GM19193 (cell line): Measurements from ENCODE around the gene YES1.
A peak's percentile ranks its signal among the peaks of the same experiment; 100 is the strongest.

Source experiments
- POLR2A ChIP-seq: IDR thresholded peaks from 4 replicates; pipeline ENCODE4 v1.6.1; 2011; ENCODE audit not compliant: insufficient read depth, insufficient read length; ENCODE audit errors: extremely low read depth

The YES1 gene

DNA sequence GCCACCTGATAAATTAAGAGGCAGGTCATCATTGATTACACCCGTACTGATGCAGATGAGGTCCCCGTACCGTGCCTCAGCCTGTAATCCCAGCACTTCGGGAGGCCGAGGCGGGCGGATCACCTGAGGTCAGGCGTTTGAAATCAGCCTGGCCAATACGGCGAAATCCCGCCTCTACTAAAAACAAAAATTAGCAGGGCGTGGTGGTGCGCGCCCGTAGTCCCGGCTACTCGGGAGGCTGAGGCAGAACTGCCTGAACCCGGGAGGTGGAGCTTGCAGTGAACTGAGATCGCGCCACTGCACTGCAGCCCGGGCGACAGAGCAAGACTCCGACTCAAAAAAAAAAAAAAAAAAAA, 98.9 kb downstream of the YES1 start:
- no peak for TF ChIP-seq POLR2A

DNA sequence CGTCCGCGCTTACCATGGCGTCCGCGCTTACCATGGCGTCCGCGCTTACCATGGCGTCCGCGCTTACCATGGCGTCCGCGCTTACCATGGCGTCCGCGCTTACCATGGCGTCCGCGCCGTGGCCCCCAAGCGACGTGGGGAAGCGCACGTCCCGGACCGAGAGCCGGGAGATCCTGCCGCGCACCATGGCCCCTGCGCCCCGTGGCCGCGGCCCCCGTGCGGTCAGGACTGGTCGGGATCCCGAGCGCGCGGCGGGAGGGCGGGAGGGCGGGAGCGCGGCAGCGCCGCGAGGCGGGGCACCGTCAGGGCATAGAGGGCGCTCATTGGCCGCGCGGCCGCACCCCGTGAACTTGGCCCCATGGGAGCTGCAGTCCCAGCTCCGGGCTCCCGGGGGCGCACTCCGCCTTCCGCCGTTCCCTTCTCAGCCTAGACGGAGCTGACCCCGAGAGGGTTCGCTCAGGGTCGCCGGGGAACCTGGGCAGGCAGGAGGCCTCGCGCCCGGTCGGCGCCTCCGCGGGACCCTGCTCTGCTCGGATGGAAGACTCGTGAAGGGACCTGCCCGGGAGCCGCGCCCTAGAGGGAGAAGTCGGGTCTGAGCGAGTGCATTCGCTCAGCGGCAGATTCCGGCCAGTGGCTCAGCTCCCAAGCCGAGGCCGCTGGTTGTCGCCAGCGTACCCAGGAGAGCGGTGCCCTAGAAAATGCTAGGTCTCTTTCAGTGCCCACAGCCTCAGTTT, 99.5 kb downstream of the YES1 start, which contains the start of gene ENOSF1:
Gene ENOSF1, minus strand, starts transcription at position 230 of the 734 bp plus-strand sequence. Its CDS starts 43 bp downstream, at position 187.
- TF ChIP-seq POLR2A = peak; percentile 60

DNA sequence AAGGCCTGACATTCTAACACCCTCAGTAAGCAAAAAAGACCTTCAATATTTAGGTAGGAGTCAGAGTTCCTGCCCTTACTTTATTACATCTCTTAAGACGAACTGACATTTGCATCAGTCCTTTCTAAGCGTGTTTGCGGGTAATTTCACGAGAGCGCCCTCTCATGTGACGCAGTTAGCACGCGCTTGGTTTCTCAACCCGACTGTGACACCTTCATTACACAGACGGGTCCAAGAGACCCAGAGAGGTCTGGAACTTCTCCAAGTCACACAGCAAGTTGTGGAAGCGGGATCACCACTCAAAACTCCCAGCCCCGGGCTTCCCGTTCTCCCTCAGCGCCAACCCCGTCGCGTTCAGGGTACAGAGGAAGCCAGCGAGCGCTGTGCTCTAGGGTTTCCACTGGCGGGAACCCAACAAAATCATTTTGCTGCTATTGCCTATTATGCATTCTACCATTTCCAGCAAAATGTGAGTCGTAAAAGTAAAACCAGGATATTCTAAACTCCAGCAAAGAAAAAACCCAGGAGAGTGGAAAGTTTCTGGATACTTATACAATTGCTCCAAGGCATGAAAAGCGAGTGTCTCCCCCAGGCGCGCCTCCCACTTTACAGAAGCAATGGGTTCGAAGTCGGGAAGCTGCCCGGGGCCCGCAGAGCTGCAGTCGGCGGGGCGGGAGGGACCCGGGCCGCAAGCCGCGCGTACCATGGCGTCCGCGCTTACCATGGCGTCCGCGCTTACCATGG, 100.2 kb downstream of the YES1 start:
- peak; percentile 48 for TF ChIP-seq POLR2A

DNA sequence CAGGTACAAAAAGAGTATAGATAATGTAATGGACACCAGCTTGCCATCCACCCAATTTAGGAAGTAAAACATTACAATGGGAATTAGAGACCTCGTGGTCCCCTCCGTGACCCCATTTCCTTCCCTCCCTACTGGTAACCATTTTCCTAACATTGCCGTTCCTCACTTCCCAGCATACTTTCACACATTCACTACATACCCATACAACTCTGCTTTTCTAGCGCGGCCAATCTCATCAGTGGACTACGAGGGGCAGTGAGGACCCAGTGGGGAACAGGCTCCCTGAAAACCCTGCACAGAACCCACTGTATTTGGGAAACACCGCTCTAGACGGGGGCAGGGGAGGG, 100.8 kb downstream of the YES1 start:
- no peak for TF ChIP-seq POLR2A

DNA sequence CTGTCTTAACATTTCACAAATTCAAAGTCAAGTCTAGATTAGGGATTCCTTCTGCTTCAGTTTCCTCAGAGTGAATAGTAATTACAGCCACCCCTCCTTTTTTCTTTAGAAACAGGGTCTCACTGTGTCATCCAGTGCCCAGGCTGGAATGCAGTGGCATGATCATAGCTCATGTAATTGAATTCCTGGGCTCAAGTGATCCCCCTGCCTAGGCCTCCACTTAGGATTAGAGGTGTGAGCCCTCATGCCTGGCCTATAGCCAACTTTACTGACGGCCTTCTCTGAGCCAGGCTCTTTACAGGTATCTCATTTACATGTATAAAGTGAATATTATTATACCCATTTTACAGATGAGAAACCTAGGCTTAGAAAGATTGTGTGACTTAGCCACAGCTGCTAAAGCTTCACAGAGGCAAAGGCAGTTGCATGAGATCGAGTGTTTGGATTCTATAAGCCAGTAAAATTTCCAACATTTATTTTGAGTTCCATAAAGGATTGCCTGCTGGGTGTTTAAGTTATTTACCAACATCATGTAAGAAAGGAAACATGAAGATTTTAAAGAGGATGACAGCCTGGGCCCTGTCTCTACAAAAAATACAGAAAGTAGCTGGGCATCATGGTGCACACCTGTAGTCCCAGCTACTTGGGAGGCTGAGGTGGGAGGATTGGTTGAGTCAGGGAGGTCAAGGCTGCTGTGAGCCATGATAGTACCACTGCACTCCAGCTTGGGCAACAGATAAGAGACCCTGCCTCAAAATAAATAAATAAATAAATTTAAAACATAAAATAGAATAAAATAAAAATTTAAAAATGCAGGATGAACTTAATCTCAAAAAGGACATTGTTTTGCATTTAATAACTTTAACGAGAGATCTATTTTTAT, 101.4 kb downstream of the YES1 start:
- TF ChIP-seq POLR2A = no peak

DNA sequence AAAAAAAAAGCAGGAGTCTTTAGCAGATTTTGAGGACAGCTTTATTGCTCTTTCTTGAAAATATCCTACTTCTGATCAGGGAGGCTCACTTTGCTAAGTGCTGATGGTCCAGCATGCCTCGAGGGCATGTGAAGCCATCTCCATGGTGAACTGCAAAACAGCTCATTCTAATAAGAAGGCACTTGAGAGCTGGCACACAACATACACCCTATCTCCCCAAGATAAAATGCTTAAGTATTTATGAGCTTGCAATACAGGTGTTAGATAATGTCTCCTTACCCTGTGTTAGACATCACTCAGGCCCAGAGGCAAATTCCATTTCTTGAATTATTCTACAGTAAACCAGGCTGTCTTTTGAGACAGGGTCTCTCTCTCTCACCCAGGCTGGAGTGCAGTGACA, 102.3 kb downstream of the YES1 start:
- TF ChIP-seq POLR2A = no peak

DNA sequence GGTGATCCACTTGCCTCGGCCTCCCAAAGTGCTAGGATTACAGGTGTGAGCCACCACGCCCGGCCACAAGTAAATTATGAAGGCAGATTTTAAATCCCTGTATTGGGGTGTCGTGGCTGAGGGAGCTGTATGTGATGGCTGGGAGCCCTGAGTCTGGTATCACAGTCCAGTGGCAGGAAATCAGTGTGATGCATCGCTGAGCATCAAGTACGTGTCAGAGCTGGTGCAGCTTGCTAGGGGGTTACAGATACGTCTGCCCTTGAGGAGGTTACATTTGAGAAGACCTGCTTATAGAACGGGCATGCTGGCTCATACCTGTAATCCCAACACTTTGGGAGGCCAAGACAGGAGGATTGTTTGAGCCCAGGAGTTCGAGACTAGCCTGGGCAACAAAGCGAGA, 103.9 kb downstream of the YES1 start:
- no peak for TF ChIP-seq POLR2A

DNA sequence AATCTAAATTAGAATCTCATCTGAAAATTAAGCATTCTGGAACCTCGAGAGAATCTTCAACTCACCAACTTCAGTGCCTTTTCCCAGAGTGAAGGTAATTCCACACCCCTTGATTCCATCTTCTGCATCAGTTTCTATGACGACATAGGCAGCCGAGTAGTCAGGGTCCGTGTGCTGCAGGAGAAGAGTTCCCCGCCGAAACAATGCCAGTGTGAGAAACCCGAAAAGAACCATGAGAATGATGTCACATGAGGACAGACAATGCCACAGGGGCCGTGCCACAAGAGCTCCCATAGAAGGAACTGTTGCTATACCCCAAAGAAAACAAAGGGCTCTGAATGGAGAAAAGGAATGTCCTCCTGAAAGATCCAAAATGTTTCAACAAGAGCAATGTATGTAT, 105.6 kb downstream of the YES1 start:
- TF ChIP-seq POLR2A = no peak

DNA sequence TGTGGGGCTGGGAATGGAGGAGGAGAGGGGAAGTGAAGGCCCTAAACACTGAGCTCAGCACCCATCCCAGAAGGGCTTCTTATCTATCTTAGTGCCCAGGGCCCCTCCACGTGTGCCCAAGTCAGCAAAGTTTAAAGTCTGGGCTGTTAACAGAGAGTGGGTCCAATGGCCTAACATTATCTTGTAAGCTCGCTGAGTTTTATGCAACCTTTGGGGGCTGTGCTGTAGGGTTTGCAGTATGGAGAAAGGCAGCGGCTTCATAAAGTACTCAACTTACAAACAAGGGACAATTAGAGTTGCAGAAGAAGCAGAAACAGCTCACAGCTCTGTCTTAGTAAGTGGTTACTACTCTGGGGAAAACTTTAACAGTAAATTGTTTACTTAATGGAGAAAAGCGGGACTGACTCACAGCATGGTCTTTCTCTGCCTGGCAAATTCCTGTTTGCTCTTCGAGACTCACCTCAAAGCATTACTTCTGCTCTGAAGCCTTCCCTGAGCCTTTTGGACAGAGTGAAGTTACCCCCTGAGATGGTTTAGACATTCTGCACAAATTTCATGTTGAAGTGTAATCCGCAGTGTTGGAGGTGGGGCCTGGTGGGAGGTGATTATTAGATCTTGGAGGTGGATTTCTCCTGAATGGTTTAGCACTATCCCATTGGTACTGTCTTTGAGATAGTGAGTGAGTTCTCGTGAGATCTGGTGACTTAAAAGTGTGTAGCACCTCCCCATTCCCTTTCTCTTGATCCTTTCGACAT, 108.7 kb downstream of the YES1 start:
- TF ChIP-seq POLR2A = no peak

DNA sequence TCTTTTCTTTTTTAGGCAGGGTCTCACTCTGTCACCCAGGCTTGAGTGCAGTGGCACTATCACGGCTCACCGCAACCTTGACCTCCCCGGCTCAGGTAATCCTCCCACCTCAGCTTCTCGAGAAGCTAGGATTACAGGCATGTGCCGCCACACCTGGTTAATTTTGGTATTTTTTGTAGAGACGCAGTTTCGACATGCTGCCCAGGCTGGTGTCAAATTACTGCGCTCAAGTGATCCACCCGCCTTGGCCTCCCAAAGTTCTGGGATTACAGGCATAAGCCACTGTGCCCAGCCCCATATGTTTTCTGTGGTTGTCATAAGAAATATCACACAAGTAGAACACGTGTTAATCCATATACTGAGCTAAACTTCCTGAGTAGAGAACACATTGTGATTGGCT, 114.2 kb downstream of the YES1 start:
- TF ChIP-seq POLR2A = no peak

DNA sequence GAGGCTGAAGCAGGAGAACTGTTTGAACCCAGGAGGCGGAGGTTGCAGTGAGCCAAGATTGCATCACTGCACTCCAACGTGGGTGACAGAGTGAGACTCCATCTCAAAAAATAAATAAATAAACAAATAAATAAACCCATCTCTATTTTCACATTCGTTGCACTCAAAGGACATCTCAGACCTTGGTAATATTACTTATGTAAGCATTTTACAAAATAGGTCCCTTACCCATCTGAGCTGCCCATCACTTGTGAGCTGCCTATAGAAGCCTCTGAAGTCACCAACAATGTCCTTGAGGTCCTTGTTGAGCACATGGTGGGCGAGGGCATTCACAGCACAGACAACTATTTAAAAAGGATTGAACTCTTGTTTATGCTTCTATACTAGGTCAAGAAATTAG, 115.0 kb downstream of the YES1 start:
- no peak for TF ChIP-seq POLR2A

DNA sequence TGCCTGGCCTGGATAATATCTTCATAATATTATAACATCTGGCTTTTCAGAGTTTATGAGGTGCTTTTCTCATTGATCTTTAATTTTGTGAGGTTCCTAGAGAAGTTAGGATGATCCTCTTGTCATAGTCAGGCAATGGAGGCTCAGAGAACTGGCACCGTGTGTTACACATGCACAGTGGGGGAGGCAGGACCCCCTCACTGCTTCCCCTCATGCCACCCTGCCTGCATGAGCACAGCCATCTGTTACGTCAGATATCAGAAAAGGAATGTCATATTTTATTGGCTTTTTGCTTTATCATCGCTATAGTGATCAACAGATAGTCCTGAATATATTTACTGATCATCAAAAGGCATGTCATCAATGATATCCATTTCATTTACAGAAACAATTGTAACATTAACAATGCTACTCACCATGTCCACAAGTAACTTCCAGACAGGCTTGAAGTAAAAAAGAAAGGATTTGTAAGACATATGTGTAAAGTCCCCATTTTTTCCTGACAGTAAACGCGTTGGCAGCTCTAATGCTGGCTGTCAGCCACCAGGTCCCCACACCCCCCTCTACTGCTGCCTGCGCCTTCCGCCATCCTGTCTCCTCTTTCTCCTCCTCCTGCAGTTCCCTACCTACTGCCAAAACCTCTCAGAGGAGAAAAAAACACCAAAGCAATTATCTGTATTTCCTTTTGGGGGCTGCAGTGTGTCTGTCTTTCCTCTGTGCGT, 118.4 kb downstream of the YES1 start:
- TF ChIP-seq POLR2A = no peak

DNA sequence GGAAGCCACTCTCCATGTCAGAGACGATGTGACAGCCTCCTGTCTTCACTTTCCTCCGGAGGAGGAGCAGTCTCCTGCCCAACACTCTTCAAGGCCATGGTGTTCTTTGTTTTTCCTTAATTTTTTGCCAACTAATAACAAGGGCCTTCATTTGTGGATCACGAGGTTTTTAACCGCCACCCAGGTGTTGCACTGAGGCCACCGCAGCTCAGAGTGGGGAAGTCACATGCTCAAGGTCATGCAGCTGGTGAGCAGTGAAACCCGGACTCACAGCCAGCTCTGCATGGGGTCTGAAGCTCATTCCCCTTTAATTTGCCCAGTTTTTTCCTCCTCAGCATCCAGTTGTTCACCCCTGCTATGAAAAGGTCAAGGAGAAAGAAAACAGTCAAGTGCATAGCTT, 119.2 kb downstream of the YES1 start:
- no peak for TF ChIP-seq POLR2A

DNA sequence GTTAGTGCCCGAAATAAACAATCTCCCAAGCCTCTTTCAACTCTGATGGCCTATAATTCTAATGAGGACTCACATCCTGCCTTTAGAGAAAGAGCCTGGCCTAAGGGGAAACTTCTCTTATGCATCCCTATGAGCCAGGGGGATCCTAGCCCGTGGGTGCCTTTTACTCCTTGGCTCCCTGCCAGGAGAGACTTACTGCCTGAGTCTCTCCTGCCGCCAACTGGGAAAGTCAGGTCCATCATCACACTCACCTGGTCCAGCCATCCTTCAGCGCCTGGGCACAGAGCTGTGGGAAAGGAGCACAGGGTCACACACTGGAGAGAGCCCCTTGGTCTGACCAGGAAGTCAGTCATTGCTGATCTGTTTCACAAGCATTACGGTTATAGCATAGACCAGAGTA, 123.7 kb downstream of the YES1 start:
- no peak for TF ChIP-seq POLR2A
